K562 (cell line): ENCODE results near the gene BLOC1S2. TPM values are rescaled to one million over a fixed set of nuclear protein-coding genes. Genes with fewer than 3 reads are reported as not detected.

Experiments used
- ATAC-seq: fragments of 200-7000 bp; cut with Tn5 transposase; 3 replicates; pipeline ENCODE4 v1.9.1; 2020; ENCODE audit warnings: moderate library complexity
- BruUV-seq: library from RNA; stranded (reverse); fragments of 400-500 nt; replicated peaks from 2 replicates; lab custom pipeline; 2021; lab: Mats Ljungman, UMichigan
- CTCF ChIA-PET: fragments of 300-600 bp; formaldehyde crosslinking; extraction: SDS; loops from one replicate; lab custom pipeline; 2021; ENCODE audit warnings: low intra/inter-chr PET ratio; lab: Yijun Ruan, JAX
- POLR2A ChIA-PET: fragments of 300-600, 350-650 bp; sonication (Branson Sonifier 250); formaldehyde crosslinking; extraction: SDS; loops from one replicate; lab custom pipeline; 2021; ENCODE audit warnings: antibody characterized with exemption, inconsistent platforms; lab: Yijun Ruan, JAX
- DNase-seq, 4 experiments: peaks; one replicate each; pipeline versions ENCODE4 v3.0.0 to v3.0.0-alpha.2; 2011 to 2018; ENCODE audit warnings: low spot score in 3 of 4, mixed read lengths in 3 of 4; ENCODE audit errors: extremely low read depth in 1 of 4
- FAIRE-seq: peaks from 2 replicates; lab custom pipeline; 2011; peaks lifted over from hg19 to GRCh38; lab: Jason Lieb, UNC
- H2AFZ ChIP-seq: 2 replicates; pipeline ENCODE4 v1.6.0; 2011; ENCODE audit warnings: low read depth, low read length, control low read depth, inconsistent platforms
- H3K27ac ChIP-seq: fragments of 200-600 bp; 3 replicates; pipeline ENCODE4 v1.8.0; 2011; ENCODE audit warnings: low read depth, mild to moderate bottlenecking, control low read depth, inconsistent platforms, low read length, moderate library complexity, mixed read lengths; ENCODE audit errors: extremely low read depth
- H3K27me3 ChIP-seq, 2 experiments: fragments of 300-600 bp in 1 of 2; 2 replicates in 1 of 2; 3 replicates in 1 of 2; pipeline versions ENCODE4 v1.6.0 to v1.8.0; 2011; ENCODE audit warnings: inconsistent platforms in 2 of 2, low read length in 2 of 2, mild to moderate bottlenecking in 1 of 2, mixed read lengths in 1 of 2, moderate library complexity in 1 of 2; ENCODE audit not compliant: control insufficient read depth in 2 of 2, insufficient read depth in 2 of 2
- H3K36me3 ChIP-seq: fragments of 300-600 bp; 3 replicates; pipeline ENCODE4 v1.8.0; 2011; ENCODE audit warnings: mild to moderate bottlenecking, low read length, inconsistent platforms; ENCODE audit not compliant: control insufficient read depth, insufficient read depth
- H3K4me1 ChIP-seq, 2 experiments: fragments of 200-600 bp in 1 of 2; replicated peaks in 1 of 2; 2 replicates in 1 of 2; 3 replicates in 1 of 2; pipeline versions ENCODE4 v1.5.1 to v1.8.0; 2011; ENCODE audit warnings: inconsistent platforms in 2 of 2, low read length in 2 of 2, mild to moderate bottlenecking in 1 of 2, mixed read lengths in 1 of 2, moderate library complexity in 1 of 2; ENCODE audit not compliant: control insufficient read depth in 2 of 2, insufficient read depth in 2 of 2
- H3K4me2 ChIP-seq: 2 replicates; pipeline ENCODE4 v1.6.1; 2011; ENCODE audit warnings: low read length, control low read depth, inconsistent platforms, mixed read lengths; ENCODE audit not compliant: insufficient read depth
- H3K4me3 ChIP-seq: fragments of 200-600 bp; sonication (generic), shearing (Covaris generic); 2 replicates; pipeline ENCODE4 v1.5.1; 2016; ENCODE audit warnings: control low read depth, inconsistent platforms
- H3K79me2 ChIP-seq: fragments of 200-600 bp; 3 replicates; pipeline ENCODE4 v1.8.0; 2011; ENCODE audit warnings: low read length, inconsistent platforms; ENCODE audit not compliant: control insufficient read depth, insufficient read depth
- H3K9ac ChIP-seq, 2 experiments: 2 replicates each; pipeline versions ENCODE4 v1.6.0 to v1.6.1; 2011; ENCODE audit warnings: low read depth in 2 of 2, low read length in 2 of 2, control low read depth in 1 of 2, inconsistent platforms in 1 of 2, mild to moderate bottlenecking in 1 of 2, mixed read lengths in 1 of 2; ENCODE audit not compliant: insufficient read depth in 1 of 2
- H3K9me1 ChIP-seq: one replicate; pipeline ENCODE4 v1.6.0; 2011; ENCODE audit warnings: inconsistent platforms, mild to moderate bottlenecking, low read length, moderate library complexity; ENCODE audit not compliant: control insufficient read depth, insufficient read depth
- H3K9me3 ChIP-seq: replicated peaks from 2 replicates; pipeline ENCODE4 v1.5.1; 2011; ENCODE audit warnings: low read depth, low read length, inconsistent platforms; ENCODE audit not compliant: control insufficient read depth, insufficient read depth
- H4K20me1 ChIP-seq: replicated peaks from 2 replicates; pipeline ENCODE4 v1.6.1; 2011; ENCODE audit warnings: low read length, inconsistent platforms, mixed read lengths; ENCODE audit not compliant: control insufficient read depth, insufficient read depth
- CHD7 ChIP-seq: fragments of 200-600 bp; sonication (generic); IDR thresholded peaks from one replicate; pipeline ENCODE4 v1.6.1; 2012; ENCODE audit warnings: mild to moderate bottlenecking, low read depth, low read length, inconsistent platforms
- ESRRA ChIP-seq: fragments of 450-650 bp; IDR thresholded peaks from 2 replicates; pipeline ENCODE4 v1.6.1; 2014; ENCODE audit warnings: low read depth, mild to moderate bottlenecking, moderate library complexity, borderline replicate concordance
- ZBTB5 ChIP-seq: fragments of 450-650 bp; IDR thresholded peaks from 2 replicates; pipeline ENCODE4 v1.6.1; 2017; ENCODE audit warnings: antibody characterized with exemption
- WGBS: fragments of 100-300 bp; shearing (Covaris generic); methylation state at CpG from one replicate; pipeline ENCODE4 v1.1.6; 2016; ENCODE audit warnings: low coverage, mixed read lengths; ENCODE audit not compliant: insufficient coverage; ENCODE audit errors: missing lambda C conversion rate; 5-methylcytosine and 5-hydroxymethylcytosine counted together
- in situ Hi-C: fragments of 300-500 bp; cut with MboI; formaldehyde crosslinking; loops from 4 replicates; pipeline ENCODE4 v1.15.0; 2018; ENCODE audit warnings: inconsistent platforms, mixed read lengths
- intact Hi-C: fragments of 100-400 bp; cut with micrococcal nuclease; formaldehyde crosslinking; loops from 2 replicates; pipeline ENCODE4 v1.14.2; 2022
- polyA plus RNA-seq, 8 experiments: library from polyadenylated mRNA; depleted of rRNA in 4 of 8; stranded (reverse) in 5 of 8; unstranded in 3 of 8; fragments of >200 nt; fragmentation: Nextera tagmentation in 2 of 8; fragmentation: Illumina TruSeq in 1 of 8; extraction: Ambion mirVana in 2 of 8; extraction: Trizol in 1 of 8; gene quantifications; 2 replicates each; pipeline versions ENCODE4 v1.2.1 to v1.2.3, GENCODE V29; 2011 to 2014; ENCODE audit warnings: inconsistent platforms in 1 of 8, missing spikeins in 1 of 8
- total RNA-seq, 7 experiments: library from RNA; depleted of rRNA in 6 of 7; stranded (reverse); fragments of >200 nt in 6 of 7; fragmentation: Illumina TruSeq in 2 of 7; extraction: Trizol in 2 of 7; gene quantifications; 2 replicates each; pipeline versions ENCODE4 v1.2.1 to v1.2.3, GENCODE V29; 2011 to 2021; ENCODE audit warnings: low replicate concordance in 1 of 7

Gene BLOC1S2
- total and polyA plus RNA-seq, 9 of the 15 experiments (the other 6 are each of a cell fraction or from before 2014, with no cell fraction given), result 29.5 to 45.8 (median 34.9) TPM

GRCh38 chr10:100311298-100311697 lies 24.8 kb upstream of the BLOC1S2 start:
- ChIA-PET POLR2A (interaction anchor here (0.6 kb wide), 1 partner anchor 215 kb away, joined by 3 read pairs; no protein-coding TSS in a partner anchor), CTCF (no interaction called here)
- in situ Hi-C loops (no loop called here), intact Hi-C loops (no loop called here)
- FAIRE-seq (no peak), ATAC-seq (no peak), DNase-seq (no peak)
- H2AFZ ChIP-seq, result no peak overlapping the region
- no peaks in the 10 kb centered on the region for H3K36me3 ChIP-seq
- no peak overlapping the region for H3K4me2 ChIP-seq
- no peaks in the 10 kb centered on the region for H3K9me1 ChIP-seq
- no peak overlapping the region for H3K27ac ChIP-seq
- no peaks in the 10 kb centered on the region; a peak in 1 of 5 replicates for H3K4me1 ChIP-seq
- no peaks in the 10 kb centered on the region for H3K9me3 ChIP-seq
- TF ChIP-seq ZBTB5 (no peak), ESRRA (no peak), CHD7 (no peak)
- no peaks in the 10 kb centered on the region for H3K79me2 ChIP-seq
- WGBS, result 2% methylated on average over 4 of the region's 4 CpGs
- no peak overlapping the region for H3K4me3 ChIP-seq
- no peak overlapping the region for H3K9ac ChIP-seq
- no peaks in the 10 kb centered on the region for H4K20me1 ChIP-seq
- BruUV-seq, result no TSS peak
- H3K27me3 ChIP-seq, result peaks cover 4 to 12% of the 10 kb centered on the region in 2 experiments; a peak in 4 of 5 replicates
